Body of pancreas (tissue), 4 donors: ENCODE results near the gene CRYZL1. TPM values are rescaled to one million over a fixed set of nuclear protein-coding genes. Genes with fewer than 3 reads are reported as not detected.
"Not testable (repeated sequence)": the region's sequence is repeated elsewhere in the genome, so short reads cannot be mapped to it uniquely, and the experiment has no call there.

Experiments used
- ATAC-seq: fragments of 150-250 bp; one replicate; pipeline ENCODE4 v1.9.1; 2016
- DNase-seq, 4 donors: peaks; one replicate each; pipeline ENCODE4 v3.0.0-alpha.2; 2019
- H3K27ac ChIP-seq, 4 donors: fragments of 200-600 bp; sonication (generic); 1 replicate in 3 of 4; 2 replicates in 1 of 4; pipeline versions ENCODE4 v1.5.1 to v1.6.1; 2016 to 2019; ENCODE audit warnings: mild to moderate bottlenecking in 1 of 4, mixed read lengths in 1 of 4, moderate library complexity in 1 of 4
- H3K27me3 ChIP-seq, 2 donors: fragments of 200-600 bp; sonication (generic); one replicate each; pipeline ENCODE4 v1.6.0; 2016; ENCODE audit warnings: mild to moderate bottlenecking in 1 of 2
- H3K36me3 ChIP-seq, 2 donors: fragments of 200-600 bp; sonication (generic); replicated peaks in 1 of 2; 2 replicates each; pipeline ENCODE4 v1.5.1; 2016; ENCODE audit warnings: low read depth in 2 of 2; ENCODE audit not compliant: insufficient read depth in 1 of 2
- H3K4me1 ChIP-seq: fragments of 200-600 bp; sonication (generic); one replicate; pipeline ENCODE4 v1.6.0; 2016
- H3K4me3 ChIP-seq, 2 donors: fragments of 200-600 bp; sonication (generic); 1 replicate in 1 of 2; 2 replicates in 1 of 2; pipeline ENCODE4 v1.5.1; 2016 to 2019
- H3K9me3 ChIP-seq, 3 donors: fragments of 200-600 bp; sonication (generic); 1 replicate in 2 of 3; 2 replicates in 1 of 3; pipeline ENCODE4 v1.5.1; 2016
- CTCF ChIP-seq, 7 experiments: fragments of 450-650 bp in 4 of 7; fragments of 200-600 bp in 3 of 7; sonication (generic) in 3 of 7; IDR thresholded peaks; one replicate each; pipeline ENCODE4 v1.5.1; 2016 to 2019; ENCODE audit warnings: antibody characterized with exemption in 7 of 7
- POLR2A ChIP-seq, 3 donors: fragments of 450-650 bp; IDR thresholded peaks; one replicate each; pipeline ENCODE4 v1.6.1; 2016; ENCODE audit warnings: antibody characterized with exemption in 3 of 3, mild to moderate bottlenecking in 2 of 3
- WGBS, 2 donors: methylation state at CpG; one replicate each; pipeline ENCODE4 v1.1.5; 2017; 5-methylcytosine and 5-hydroxymethylcytosine counted together
- intact Hi-C: fragments of 100-400 bp; cut with DNase I; formaldehyde crosslinking; loops from one replicate; pipeline ENCODE4 v1.15.1; 2023
- total RNA-seq, 2 donors: library from RNA; depleted of rRNA; stranded (reverse); fragments of >200 nt; gene quantifications; one replicate each; pipeline ENCODE4 v1.1.0, GENCODE V29; 2016

Gene CRYZL1
- total RNA-seq, 2 donors from 2014 or later, result 22.3 to 31.6 TPM

DNA sequence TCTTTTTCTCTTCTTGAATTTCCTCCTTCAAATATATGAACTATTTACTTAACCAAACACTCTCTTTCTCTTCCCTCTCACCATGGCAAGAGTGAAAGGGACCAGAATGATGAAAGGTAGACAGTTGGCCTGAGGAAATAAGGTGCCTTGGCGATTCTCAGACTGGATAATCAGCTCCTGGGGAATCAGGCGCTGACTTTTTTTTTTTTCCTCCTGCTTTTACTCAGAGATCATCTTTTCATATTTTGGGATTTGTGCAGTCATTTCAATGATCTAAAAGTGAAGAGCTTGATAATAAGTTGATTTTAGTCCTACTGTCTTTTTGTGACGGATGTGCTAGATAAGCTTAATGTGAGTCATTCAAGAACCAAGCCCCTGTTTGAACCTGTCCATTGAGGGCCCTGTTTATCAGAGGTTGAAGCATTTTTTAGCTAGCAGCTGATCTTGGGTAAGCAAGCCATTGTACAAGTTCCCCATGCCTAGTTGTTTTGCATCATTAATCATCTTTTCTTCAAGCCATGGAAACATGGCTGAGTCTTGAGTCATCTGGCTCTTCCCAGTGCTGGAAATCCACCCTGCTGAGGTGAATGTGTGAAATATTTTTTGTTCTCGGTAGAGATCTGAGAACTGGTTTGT lies 41.6 kb upstream of the CRYZL1 start:
- Histone ChIP-seq H3K36me3 (no peaks in the 10 kb centered on the region), H3K4me3 (no peak overlapping the region), H3K27ac (no peak overlapping the region), H3K9me3 (no peaks in the 10 kb centered on the region), H3K27me3 (no peaks in the 10 kb centered on the region), H3K4me1 (peaks cover 24% of the 10 kb centered on the region)
- 73 to 76% methylated on average over 4 of the region's 4 CpGs for WGBS, 2 donors
- DNase-seq (no peak), ATAC-seq (peak; percentile 33)
- intact Hi-C loops, result no loop called here
- TF ChIP-seq CTCF (IDR thresholded peaks at IDR 0.05) (no peak), POLR2A (IDR thresholded peaks at IDR 0.05) (no peak)

DNA sequence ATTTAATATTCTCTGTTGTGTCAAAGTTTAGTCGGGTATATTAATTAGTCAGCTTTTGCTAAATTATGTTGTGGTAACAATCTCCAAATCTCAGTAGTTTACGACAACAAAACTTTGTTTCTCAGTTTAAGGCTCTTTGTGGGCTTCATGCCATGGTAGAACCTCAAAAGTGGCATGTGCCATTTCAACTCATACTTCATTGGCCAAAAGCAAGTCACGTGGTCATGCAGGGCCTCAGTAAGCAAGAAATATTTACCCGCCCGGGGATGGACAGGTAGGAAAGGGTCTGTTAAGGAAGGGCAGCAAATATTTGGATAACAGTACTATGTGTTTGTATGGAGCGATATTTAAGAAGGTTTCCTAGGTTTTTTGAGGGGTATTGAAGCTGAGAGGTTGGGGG lies 39.3 kb upstream of the CRYZL1 start:
- no peak for TF ChIP-seq POLR2A (IDR thresholded peaks at IDR 0.05)
- no peak for TF ChIP-seq CTCF (IDR thresholded peaks at IDR 0.05)
- H3K36me3 ChIP-seq, result no peaks in the 10 kb centered on the region
- no peaks in the 10 kb centered on the region for H3K9me3 ChIP-seq
- no peaks in the 10 kb centered on the region for H3K27me3 ChIP-seq
- DNase-seq, result no peak
- intact Hi-C loops, result no loop called here
- H3K4me1 ChIP-seq, result peaks cover 23% of the 10 kb centered on the region
- H3K27ac ChIP-seq, result no peak overlapping the region
- no peak overlapping the region for H3K4me3 ChIP-seq
- 80 to 88% methylated on average over 6 of the region's 6 CpGs for WGBS, 2 donors
- no peak for ATAC-seq

DNA sequence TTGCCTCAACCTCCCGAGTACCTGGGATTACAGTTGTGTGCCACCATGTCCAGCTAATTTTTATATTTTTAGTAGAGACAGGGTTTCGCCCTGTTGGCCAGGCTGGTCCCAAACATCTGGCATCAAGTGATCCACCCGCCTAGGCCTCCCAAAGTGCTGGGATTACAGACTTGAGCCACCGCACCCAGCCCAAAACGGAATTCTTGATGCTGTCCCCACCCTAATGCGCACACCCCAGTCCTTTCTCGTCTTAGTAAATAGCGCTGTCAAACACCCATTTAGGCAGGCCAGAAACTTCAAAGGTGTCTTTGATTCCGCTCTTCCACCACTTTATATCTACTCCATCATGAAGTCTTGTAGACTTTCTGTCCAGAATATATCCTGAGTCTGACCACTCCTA lies 35.9 kb upstream of the CRYZL1 start:
- H3K27ac ChIP-seq, result no peak overlapping the region
- TF ChIP-seq POLR2A (IDR thresholded peaks at IDR 0.05) (no peak), CTCF (IDR thresholded peaks at IDR 0.05) (no peak)
- no peaks in the 10 kb centered on the region for H3K4me1 ChIP-seq
- no peaks in the 10 kb centered on the region for H3K27me3 ChIP-seq
- intact Hi-C loops, result no loop called here
- H3K9me3 ChIP-seq, result no peaks in the 10 kb centered on the region
- 93 to 94% methylated on average over 9 of the region's 9 CpGs for WGBS, 2 donors
- DNase-seq (no peak), ATAC-seq (no peak)
- H3K36me3 ChIP-seq, result no peaks in the 10 kb centered on the region
- H3K4me3 ChIP-seq, result no peak overlapping the region

GRCh38 chr21:33676666-33677065 lies 35.1 kb upstream of the CRYZL1 start:
- H3K27ac ChIP-seq, intact Hi-C loops, H3K9me3 ChIP-seq, H3K4me3 ChIP-seq, DNase-seq, ATAC-seq, H3K27me3 ChIP-seq, H3K4me1 ChIP-seq, H3K36me3 ChIP-seq: not testable (repeated sequence)
- 85 to 89% methylated on average over 5 of the region's 5 CpGs for WGBS, 2 donors

DNA sequence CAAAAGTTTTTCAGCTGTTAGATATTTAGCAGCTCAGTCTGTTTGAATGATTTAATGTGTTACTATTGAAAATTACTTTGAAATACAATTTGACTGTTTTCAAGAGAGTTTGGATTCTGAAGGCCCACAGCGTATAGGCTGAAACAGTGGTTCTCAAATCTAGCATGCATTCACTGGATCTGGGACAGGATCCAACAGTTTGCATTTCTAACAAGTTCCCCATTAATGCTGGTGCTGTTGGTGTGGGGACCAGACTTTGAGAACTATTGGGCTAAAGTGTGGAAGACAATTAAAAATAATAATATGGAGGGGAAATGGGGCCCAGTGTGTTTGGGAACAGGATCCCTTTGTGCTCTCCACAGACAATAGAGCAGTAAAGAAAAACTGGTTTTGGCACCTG lies 32.7 kb upstream of the CRYZL1 start:
- no peak for ATAC-seq
- DNase-seq, result no peak
- no peak overlapping the region for H3K4me3 ChIP-seq
- H3K4me1 ChIP-seq, result no peaks in the 10 kb centered on the region
- 32 to 35% methylated on average over 1 of the region's 1 CpG for WGBS, 2 donors
- no peak overlapping the region for H3K27ac ChIP-seq
- H3K27me3 ChIP-seq, result no peaks in the 10 kb centered on the region
- no peak for TF ChIP-seq POLR2A (IDR thresholded peaks at IDR 0.05)
- TF ChIP-seq CTCF (IDR thresholded peaks at IDR 0.05), result no peak
- no peaks in the 10 kb centered on the region for H3K9me3 ChIP-seq
- no peaks in the 10 kb centered on the region for H3K36me3 ChIP-seq
- intact Hi-C loops, result no loop called here
